AML-193 (cell line): ENCODE data around the gene CDC42BPA.
"Not testable (repeated sequence)": the region's sequence is repeated elsewhere in the genome, so short reads cannot be mapped to it uniquely, and the experiment has no call there.

Source experiments
- DNase-seq, 2 experiments: peaks; one replicate each; lab custom pipeline; 2025; lab: John Stamatoyannopoulos, UW

Gene CDC42BPA

GRCh38 chr1:227318016-227318852 is at the start of gene CDC42BPA:
Gene CDC42BPA, minus strand, starts transcription at chr1:227318492. Its CDS starts 1,310 bp downstream, at chr1:227317182.
- no peak for DNase-seq

- DNase-seq: no peak
Observed at GRCh38 chr1:227368009-227368408, 49.7 kb upstream of the CDC42BPA start.

GRCh38 chr1:227365473-227366431 is 47.5 kb upstream of the CDC42BPA start:
- no peak for DNase-seq

- DNase-seq: no peak
Observed at GRCh38 chr1:227364657-227365056, 46.4 kb upstream of the CDC42BPA start.

GRCh38 chr1:227363825-227364224 is 45.5 kb upstream of the CDC42BPA start:
- DNase-seq: no peak

GRCh38 chr1:227362039-227362438 is 43.7 kb upstream of the CDC42BPA start:
- no peak for DNase-seq

- DNase-seq: no peak
Observed at GRCh38 chr1:227357927-227358302, 39.6 kb upstream of the CDC42BPA start.

- no peak for DNase-seq
Observed at GRCh38 chr1:227357171-227357926, 39.1 kb upstream of the CDC42BPA start.

GRCh38 chr1:227356620-227357146 is 38.4 kb upstream of the CDC42BPA start:
- no peak for DNase-seq

GRCh38 chr1:227355542-227356245 is 37.4 kb upstream of the CDC42BPA start:
- no peak for DNase-seq

GRCh38 chr1:227353186-227353585 is 34.9 kb upstream of the CDC42BPA start:
- no peak for DNase-seq

GRCh38 chr1:227352164-227352563 is 33.9 kb upstream of the CDC42BPA start:
- not testable (repeated sequence) for DNase-seq

- DNase-seq: no peak
Observed at GRCh38 chr1:227351443-227351842, 33.2 kb upstream of the CDC42BPA start.

- DNase-seq: no peak
Observed at GRCh38 chr1:227349967-227350366, 31.7 kb upstream of the CDC42BPA start.

- DNase-seq: no peak
Observed at GRCh38 chr1:227343727-227344551, 25.6 kb upstream of the CDC42BPA start.

- DNase-seq: no peak
Observed at GRCh38 chr1:227343206-227343605, 24.9 kb upstream of the CDC42BPA start.

- DNase-seq: no peak
Observed at GRCh38 chr1:227342075-227342829, 24.0 kb upstream of the CDC42BPA start.

- not testable (repeated sequence) for DNase-seq
Observed at GRCh38 chr1:227336136-227336535, 17.8 kb upstream of the CDC42BPA start.

GRCh38 chr1:227335242-227336020 is 17.1 kb upstream of the CDC42BPA start:
- DNase-seq: no peak
